HepG2 (cell line): ENCODE results near the gene HOXA10. TPM values are rescaled to one million over a fixed set of nuclear protein-coding genes. Genes with fewer than 3 reads are reported as not detected.

Experiments used
- ATF7 ChIP-seq, 2 experiments: fragments of 450-650 bp in 1 of 2; sonication (generic) in 1 of 2; formaldehyde crosslinking in 1 of 2; IDR thresholded peaks; 2 replicates each; pipeline versions ENCODE4 v1.4.0 to v1.6.1; 2016 to 2020; ENCODE audit warnings: antibody characterized with exemption in 1 of 2, mild to moderate bottlenecking in 1 of 2, missing genetic modification reagents in 1 of 2
- CBX1 ChIP-seq: IDR thresholded peaks from one replicate; pipeline ENCODE4 v1.6.1; 2016; ENCODE audit warnings: antibody characterized with exemption, low read depth
- ETV5 ChIP-seq: IDR thresholded peaks from 2 replicates; pipeline ENCODE4 v1.6.1; 2018; ENCODE audit warnings: missing biosample characterization, missing genetic modification reagents, inconsistent platforms, borderline replicate concordance
- ETV6 ChIP-seq: sonication (generic); formaldehyde crosslinking; conservative IDR thresholded peaks from 2 replicates; pipeline ENCODE4 v1.4.0; 2020; ENCODE audit warnings: missing genetic modification reagents
- RBM39 ChIP-seq: fragments of 200-400 bp; formaldehyde crosslinking; IDR thresholded peaks from one replicate; pipeline ENCODE4 v1.6.1; 2018; ENCODE audit warnings: antibody characterized with exemption, mild to moderate bottlenecking, low read depth, low read length; ENCODE audit not compliant: poor library complexity, severe bottlenecking
- ZBTB8A ChIP-seq: sonication (generic); formaldehyde crosslinking; IDR thresholded peaks from 2 replicates; pipeline ENCODE4 v1.4.0; 2020; ENCODE audit warnings: mild to moderate bottlenecking, low read depth, missing genetic modification reagents, borderline replicate concordance
- ZFP1 ChIP-seq: IDR thresholded peaks from 2 replicates; pipeline ENCODE4 v1.6.1; 2016
- ZNF296 ChIP-seq: sonication (generic); formaldehyde crosslinking; conservative IDR thresholded peaks from 2 replicates; pipeline ENCODE4 v1.5.0; 2020; ENCODE audit warnings: mild to moderate bottlenecking, missing genetic modification reagents
- ZNF577 ChIP-seq: sonication (generic); formaldehyde crosslinking; IDR thresholded peaks from 2 replicates; pipeline ENCODE4 v1.4.0; 2020; ENCODE audit warnings: mild to moderate bottlenecking, low read depth, missing genetic modification reagents, borderline replicate concordance
- polyA plus RNA-seq, 8 experiments: library from polyadenylated mRNA; depleted of rRNA in 3 of 8; stranded (reverse) in 7 of 8; unstranded in 1 of 8; fragments of >200 nt; fragmentation: Illumina TruSeq in 4 of 8; extraction: Trizol in 4 of 8; gene quantifications; 2 replicates each; pipeline versions ENCODE4 v1.2.1 to v1.2.3, GENCODE V29; 2011 to 2016; ENCODE audit warnings: low read depth in 4 of 8, missing spikeins in 1 of 8, mixed read lengths in 1 of 8; ENCODE audit not compliant: insufficient read depth in 1 of 8
- total RNA-seq, 5 experiments: library from RNA; depleted of rRNA; stranded (reverse); fragments of >200 nt; fragmentation: Illumina TruSeq; extraction: Trizol; gene quantifications; 2 replicates each; pipeline ENCODE4 v1.2.3, GENCODE V29; 2016; ENCODE audit warnings: low read depth in 1 of 5
- TF ChIP-seq, protein P1 (sequence below): sonication (generic); formaldehyde crosslinking; IDR thresholded peaks from 2 replicates; pipeline ENCODE4 v1.4.0; 2020; ENCODE audit warnings: mild to moderate bottlenecking, missing genetic modification reagents, borderline replicate concordance

Gene HOXA10
- total and polyA plus RNA-seq, 2 of the 13 experiments (the other 11 are each of a cell fraction or from before 2014, with no cell fraction given): not detected

GRCh38 chr7:27157702-27158431, 16.3 kb downstream of the HOXA10 start (continued):
- TF ChIP-seq, protein P1, sequence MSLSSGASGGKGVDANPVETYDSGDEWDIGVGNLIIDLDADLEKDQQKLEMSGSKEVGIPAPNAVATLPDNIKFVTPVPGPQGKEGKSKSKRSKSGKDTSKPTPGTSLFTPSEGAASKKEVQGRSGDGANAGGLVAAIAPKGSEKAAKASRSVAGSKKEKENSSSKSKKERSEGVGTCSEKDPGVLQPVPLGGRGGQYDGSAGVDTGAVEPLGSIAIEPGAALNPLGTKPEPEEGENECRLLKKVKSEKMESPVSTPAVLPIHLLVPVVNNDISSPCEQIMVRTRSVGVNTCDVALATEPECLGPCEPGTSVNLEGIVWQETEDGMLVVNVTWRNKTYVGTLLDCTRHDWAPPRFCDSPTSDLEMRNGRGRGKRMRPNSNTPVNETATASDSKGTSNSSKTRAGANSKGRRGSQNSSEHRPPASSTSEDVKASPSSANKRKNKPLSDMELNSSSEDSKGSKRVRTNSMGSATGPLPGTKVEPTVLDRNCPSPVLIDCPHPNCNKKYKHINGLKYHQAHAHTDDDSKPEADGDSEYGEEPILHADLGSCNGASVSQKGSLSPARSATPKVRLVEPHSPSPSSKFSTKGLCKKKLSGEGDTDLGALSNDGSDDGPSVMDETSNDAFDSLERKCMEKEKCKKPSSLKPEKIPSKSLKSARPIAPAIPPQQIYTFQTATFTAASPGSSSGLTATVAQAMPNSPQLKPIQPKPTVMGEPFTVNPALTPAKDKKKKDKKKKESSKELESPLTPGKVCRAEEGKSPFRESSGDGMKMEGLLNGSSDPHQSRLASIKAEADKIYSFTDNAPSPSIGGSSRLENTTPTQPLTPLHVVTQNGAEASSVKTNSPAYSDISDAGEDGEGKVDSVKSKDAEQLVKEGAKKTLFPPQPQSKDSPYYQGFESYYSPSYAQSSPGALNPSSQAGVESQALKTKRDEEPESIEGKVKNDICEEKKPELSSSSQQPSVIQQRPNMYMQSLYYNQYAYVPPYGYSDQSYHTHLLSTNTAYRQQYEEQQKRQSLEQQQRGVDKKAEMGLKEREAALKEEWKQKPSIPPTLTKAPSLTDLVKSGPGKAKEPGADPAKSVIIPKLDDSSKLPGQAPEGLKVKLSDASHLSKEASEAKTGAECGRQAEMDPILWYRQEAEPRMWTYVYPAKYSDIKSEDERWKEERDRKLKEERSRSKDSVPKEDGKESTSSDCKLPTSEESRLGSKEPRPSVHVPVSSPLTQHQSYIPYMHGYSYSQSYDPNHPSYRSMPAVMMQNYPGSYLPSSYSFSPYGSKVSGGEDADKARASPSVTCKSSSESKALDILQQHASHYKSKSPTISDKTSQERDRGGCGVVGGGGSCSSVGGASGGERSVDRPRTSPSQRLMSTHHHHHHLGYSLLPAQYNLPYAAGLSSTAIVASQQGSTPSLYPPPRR (CRISPR knock-in tag): no peak
- TF ChIP-seq ZBTB8A (CRISPR knock-in tag) (no peak), ATF7 (IDR thresholded peaks at IDR 0.05) (no peak), ATF7 (CRISPR knock-in tag; IDR thresholded peaks at IDR 0.05) (no peak), CBX1 (no peak), ZNF296 (CRISPR knock-in tag) (no peak), ZNF577 (CRISPR knock-in tag) (no peak), ETV6 (no peak), ZFP1 (CRISPR knock-in tag) (no peak), RBM39 (no peak), ETV5 (CRISPR knock-in tag) (no peak)
